Testis (tissue), 3 donors: ENCODE data around the gene TNNT2. TPM values are rescaled to one million over a fixed set of nuclear protein-coding genes. Genes with fewer than 3 reads are reported as not detected.

ENCODE experiments used
- DNase-seq: peaks from one replicate; pipeline ENCODE4 v3.0.0-alpha.2; 2019
- H3K27ac ChIP-seq, 2 donors: fragments of 200-600 bp; sonication (generic); one replicate each; pipeline ENCODE4 v1.5.1; 2019
- H3K27me3 ChIP-seq: fragments of 200-600 bp; sonication (generic); one replicate; pipeline ENCODE4 v1.5.1; 2019
- H3K36me3 ChIP-seq: fragments of 200-600 bp; sonication (generic); one replicate; pipeline ENCODE4 v1.5.1; 2017; ENCODE audit warnings: low read depth; ENCODE audit errors: missing control alignments
- H3K4me1 ChIP-seq: fragments of 200-600 bp; sonication (generic); one replicate; pipeline ENCODE4 v1.5.1; 2019
- H3K4me3 ChIP-seq, 2 donors: fragments of 200-600 bp; sonication (generic); one replicate each; pipeline ENCODE4 v1.5.1; 2017 to 2019
- H3K9me3 ChIP-seq: fragments of 200-600 bp; sonication (generic); one replicate; pipeline ENCODE4 v1.5.1; 2017
- CTCF ChIP-seq, 3 experiments: fragments of 450-650 bp in 2 of 3; fragments of 200-600 bp in 1 of 3; sonication (generic) in 1 of 3; IDR thresholded peaks; one replicate each; pipeline ENCODE4 v1.5.1; 2016 to 2019; ENCODE audit warnings: antibody characterized with exemption in 3 of 3, mild to moderate bottlenecking in 2 of 3, moderate library complexity in 1 of 3
- POLR2A ChIP-seq: fragments of 450-650 bp; IDR thresholded peaks from one replicate; pipeline ENCODE4 v1.6.1; 2017; ENCODE audit warnings: antibody characterized with exemption, mild to moderate bottlenecking, moderate library complexity
- WGBS, 2 donors: methylation state at CpG; one replicate each; pipeline ENCODE4 v1.1.5; 2018; 5-methylcytosine and 5-hydroxymethylcytosine counted together
- intact Hi-C: fragments of 100-400 bp; cut with DNase I; formaldehyde crosslinking; loops from one replicate; pipeline ENCODE4 v1.15.1; 2023; ENCODE audit warnings: low total_unique reads
- polyA plus RNA-seq: library from polyadenylated mRNA; stranded (reverse); fragments of 350-450 nt; fragmentation: Illumina TruSeq; extraction: RNeasy Lipid Tissue Mini Kit (QIAGEN cat#74804); gene quantifications from one replicate; pipeline ENCODE4 v1.2.3, GENCODE V29; 2014; ENCODE audit warnings: low read depth, low replicate concordance; ENCODE audit not compliant: insufficient read depth
- total RNA-seq, 2 donors: library from RNA; depleted of rRNA; stranded (reverse); fragments of >200 nt; gene quantifications; one replicate each; pipeline ENCODE4 v1.2.3, GENCODE V29; 2016

TNNT2 gene
- total and polyA plus RNA-seq, 3 donors from 2014 or later = 0.79 to 2.7 (median 1.1) TPM

GRCh38 chr1:201370500-201370899 lies 7.0 kb downstream of the TNNT2 start:
- Histone ChIP-seq H3K36me3 (no peaks in the 10 kb centered on the region), H3K9me3 (no peaks in the 10 kb centered on the region), H3K4me3 (no peak overlapping the region), H3K4me1 (no peaks in the 10 kb centered on the region), H3K27ac (no peak overlapping the region), H3K27me3 (no peaks in the 10 kb centered on the region)
- TF ChIP-seq CTCF (IDR thresholded peaks at IDR 0.05) (no peak), POLR2A (no peak)
- no peak for DNase-seq
- WGBS, 2 donors = 36 to 62% methylated on average over 3 of the region's 3 CpGs
- intact Hi-C loops = loop anchor here (5.0 kb wide), 1 partner anchor 283 kb away; no protein-coding TSS in a partner anchor

GRCh38 chr1:201369209-201369608 lies 8.3 kb downstream of the TNNT2 start:
- Histone ChIP-seq H3K9me3 (no peaks in the 10 kb centered on the region), H3K36me3 (no peaks in the 10 kb centered on the region), H3K4me1 (no peaks in the 10 kb centered on the region), H3K4me3 (no peak overlapping the region), H3K27me3 (no peaks in the 10 kb centered on the region), H3K27ac (no peak overlapping the region)
- intact Hi-C loops = loop anchor here (10.0 kb wide), 1 partner anchor 114 kb away; no protein-coding TSS in a partner anchor
- no peak for DNase-seq
- TF ChIP-seq CTCF (IDR thresholded peaks at IDR 0.05) (no peak), POLR2A (no peak)
- WGBS, 2 donors = 85 to 87% methylated on average over 6 of the region's 6 CpGs

GRCh38 chr1:201366696-201367095 lies 10.8 kb downstream of the TNNT2 start:
- no peaks in the 10 kb centered on the region for H3K27me3 ChIP-seq
- H3K4me3 ChIP-seq = no peak overlapping the region
- no peaks in the 10 kb centered on the region for H3K4me1 ChIP-seq
- H3K36me3 ChIP-seq = no peaks in the 10 kb centered on the region
- 71 to 81% methylated on average over 7 of the region's 7 CpGs for WGBS, 2 donors
- no peaks in the 10 kb centered on the region for H3K9me3 ChIP-seq
- H3K27ac ChIP-seq = no peak overlapping the region
- DNase-seq = no peak
- no peak for TF ChIP-seq POLR2A
- no peak for TF ChIP-seq CTCF (IDR thresholded peaks at IDR 0.05)
- intact Hi-C loops = loop anchor here (10.0 kb wide), 1 partner anchor 112 kb away; no protein-coding TSS in a partner anchor

- H3K4me3 ChIP-seq = no peak overlapping the region
- no peak for DNase-seq
- H3K27me3 ChIP-seq = no peaks in the 10 kb centered on the region
- WGBS, 2 donors = 84 to 98% methylated on average over 5 to 11 of the region's 11 CpGs
- no peaks in the 10 kb centered on the region for H3K36me3 ChIP-seq
- no peaks in the 10 kb centered on the region for H3K4me1 ChIP-seq
- H3K27ac ChIP-seq = no peak overlapping the region
- no peaks in the 10 kb centered on the region for H3K9me3 ChIP-seq
- intact Hi-C loops = loop anchor here (10.0 kb wide), 1 partner anchor 110 kb away; no protein-coding TSS in a partner anchor
- no peak for TF ChIP-seq POLR2A
- no peak for TF ChIP-seq CTCF (IDR thresholded peaks at IDR 0.05)
Measured at GRCh38 chr1:201365251-201365650, 12.2 kb downstream of the TNNT2 start.

- no peak for TF ChIP-seq CTCF (IDR thresholded peaks at IDR 0.05)
Measured at GRCh38 chr1:201364808-201365105, 12.7 kb downstream of the TNNT2 start.

More at GRCh38 chr1:201364808-201365105, 12.7 kb downstream of the TNNT2 start:
- intact Hi-C loops = loop anchor here (10.0 kb wide), 1 partner anchor 110 kb away; no protein-coding TSS in a partner anchor
- 87 to 89% methylated on average over 6 of the region's 6 CpGs for WGBS, 2 donors
- no peak overlapping the region for H3K27ac ChIP-seq
- H3K4me1 ChIP-seq = no peaks in the 10 kb centered on the region
- no peaks in the 10 kb centered on the region for H3K36me3 ChIP-seq
- H3K9me3 ChIP-seq = no peaks in the 10 kb centered on the region
- no peak overlapping the region for H3K4me3 ChIP-seq
- no peak for DNase-seq
- H3K27me3 ChIP-seq = no peaks in the 10 kb centered on the region
